ENCODE data around the gene ARMH1.

The ARMH1 gene

GRCh38 chr1:44642925-44643324 is 31.6 kb upstream of the ARMH1 start:
- ChIA-PET POLR2A (interaction anchor here (0.9 to 2.1 kb wide), 3 partner anchors 9 to 12 kb away, joined by 3 to 8 read pairs (median 3); no protein-coding TSS in a partner anchor), CTCF (interaction anchor here (1.0 to 13.8 kb wide), 6 partner anchors 7 to 40 kb away, joined by 3 to 204 read pairs (median 8); no protein-coding TSS in a partner anchor)
- no peak for DNase-seq (ENCODE audit: extremely low spot score)
- TF ChIP-seq, protein P1, sequence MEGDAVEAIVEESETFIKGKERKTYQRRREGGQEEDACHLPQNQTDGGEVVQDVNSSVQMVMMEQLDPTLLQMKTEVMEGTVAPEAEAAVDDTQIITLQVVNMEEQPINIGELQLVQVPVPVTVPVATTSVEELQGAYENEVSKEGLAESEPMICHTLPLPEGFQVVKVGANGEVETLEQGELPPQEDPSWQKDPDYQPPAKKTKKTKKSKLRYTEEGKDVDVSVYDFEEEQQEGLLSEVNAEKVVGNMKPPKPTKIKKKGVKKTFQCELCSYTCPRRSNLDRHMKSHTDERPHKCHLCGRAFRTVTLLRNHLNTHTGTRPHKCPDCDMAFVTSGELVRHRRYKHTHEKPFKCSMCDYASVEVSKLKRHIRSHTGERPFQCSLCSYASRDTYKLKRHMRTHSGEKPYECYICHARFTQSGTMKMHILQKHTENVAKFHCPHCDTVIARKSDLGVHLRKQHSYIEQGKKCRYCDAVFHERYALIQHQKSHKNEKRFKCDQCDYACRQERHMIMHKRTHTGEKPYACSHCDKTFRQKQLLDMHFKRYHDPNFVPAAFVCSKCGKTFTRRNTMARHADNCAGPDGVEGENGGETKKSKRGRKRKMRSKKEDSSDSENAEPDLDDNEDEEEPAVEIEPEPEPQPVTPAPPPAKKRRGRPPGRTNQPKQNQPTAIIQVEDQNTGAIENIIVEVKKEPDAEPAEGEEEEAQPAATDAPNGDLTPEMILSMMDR (IDR thresholded peaks at IDR 0.05; ENCODE audit: control extremely low read depth, extremely low read depth, low read depth, missing control alignments) = no peak

DNA sequence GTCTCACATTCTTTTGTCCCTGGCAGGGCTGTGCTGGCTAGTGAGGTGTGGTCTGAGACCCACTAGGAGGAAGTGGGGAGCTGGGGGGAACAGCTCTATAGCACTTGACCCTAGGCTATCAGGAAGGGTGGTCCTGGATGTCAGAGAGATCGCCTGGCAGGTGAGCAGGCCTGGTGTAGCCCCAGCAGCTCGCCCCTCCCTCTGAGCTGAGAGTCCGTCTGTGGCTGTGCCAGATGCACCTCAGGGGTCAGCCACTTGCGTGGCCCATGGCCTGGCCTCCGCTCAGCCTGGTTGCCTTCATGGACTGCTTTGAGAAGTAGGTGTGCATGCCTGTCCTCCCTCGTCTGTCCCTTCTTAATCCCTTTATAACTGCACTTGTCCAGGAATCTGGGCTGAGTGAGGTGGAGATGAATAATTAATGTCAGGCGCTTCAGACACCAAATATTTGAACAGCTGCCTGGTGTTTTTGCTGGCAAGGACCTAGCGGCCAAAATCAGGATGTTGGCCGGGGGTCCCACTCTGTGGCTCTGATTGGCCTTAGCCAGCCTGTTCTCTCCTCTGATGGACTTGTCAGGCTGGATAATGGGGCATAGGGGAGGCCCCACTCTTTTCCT is 30.7 kb upstream of the ARMH1 start:
- no peak for DNase-seq (ENCODE audit: extremely low spot score)
- ChIA-PET CTCF (interaction anchor here (1.0 to 13.8 kb wide), 2 partner anchors 6 to 15 kb away, joined by 3 to 204 read pairs; no protein-coding TSS in a partner anchor), POLR2A (interaction anchor here (0.9 kb wide), 1 partner anchor 13 kb away, joined by 3 read pairs; no protein-coding TSS in a partner anchor)
- TF ChIP-seq, protein P1 (IDR thresholded peaks at IDR 0.05; ENCODE audit: control extremely low read depth, extremely low read depth, low read depth, missing control alignments) = no peak

DNA sequence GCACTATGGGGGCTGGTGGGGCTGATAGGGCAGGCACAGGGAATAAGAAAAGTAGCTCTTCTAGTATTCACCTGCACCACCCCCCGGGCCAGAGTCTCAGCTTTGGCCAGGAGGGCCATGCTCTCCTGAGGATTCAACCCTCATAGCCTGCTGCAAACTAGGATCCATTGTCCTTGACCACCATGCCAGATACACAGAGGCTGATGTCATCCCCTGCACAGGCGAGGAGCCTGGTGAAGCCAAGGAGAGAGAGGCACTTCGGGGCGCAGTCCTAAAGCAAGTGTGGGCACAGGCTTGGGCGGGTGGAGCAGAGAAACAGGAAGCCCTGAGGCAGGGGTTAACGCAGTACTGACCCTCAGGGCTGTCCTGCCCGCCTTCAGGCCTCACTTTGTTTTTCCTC is 29.7 kb upstream of the ARMH1 start:
- ChIA-PET POLR2A (no interaction called here), CTCF (no interaction called here)
- TF ChIP-seq, protein P1 (IDR thresholded peaks at IDR 0.05; ENCODE audit: control extremely low read depth, extremely low read depth, low read depth, missing control alignments) = no peak

DNA sequence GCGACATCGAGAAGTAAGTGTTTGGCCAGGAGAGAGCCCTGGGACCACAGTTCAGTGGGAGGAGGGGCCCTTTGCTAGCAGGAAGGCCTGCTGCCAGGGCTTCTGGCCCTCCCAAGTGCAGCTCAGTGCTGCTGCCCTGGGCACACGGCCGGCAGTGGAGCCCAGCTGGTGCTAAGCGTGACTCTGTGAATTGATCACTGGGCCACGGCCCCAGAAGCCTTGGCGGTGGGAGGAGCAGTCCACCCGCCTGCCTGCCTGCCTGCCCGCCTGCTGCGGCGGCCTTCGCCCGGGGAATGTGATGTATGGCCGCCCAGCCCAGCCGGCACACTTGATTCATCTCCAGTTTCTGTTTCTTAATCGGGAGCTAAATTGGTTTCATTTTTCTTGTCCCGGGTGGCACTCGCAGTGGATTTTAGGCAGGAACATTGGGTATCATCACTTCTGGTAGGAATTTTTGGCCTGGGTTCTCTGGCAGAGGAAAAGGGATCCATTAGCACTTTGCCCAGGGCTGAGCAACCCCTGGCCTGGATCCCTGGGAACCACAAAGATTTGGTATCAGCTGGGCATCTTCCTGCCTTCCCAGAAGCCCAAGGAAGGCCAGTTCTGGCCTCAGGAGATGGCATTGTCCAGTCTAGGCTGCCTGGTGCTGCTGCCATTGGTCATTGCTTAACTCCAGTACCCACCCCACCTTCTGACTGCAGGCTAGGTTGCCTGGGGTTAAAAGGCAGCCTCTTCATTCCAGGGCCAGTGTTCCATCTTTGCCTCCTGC is 28.9 kb upstream of the ARMH1 start:
- TF ChIP-seq, protein P1 (IDR thresholded peaks at IDR 0.05; ENCODE audit: control extremely low read depth, extremely low read depth, low read depth, missing control alignments) = no peak
- no peak for DNase-seq (ENCODE audit: extremely low spot score)
- POLR2A ChIA-PET = no interaction called here
- CTCF ChIA-PET = interaction anchor here (1.4 to 8.6 kb wide), 3 partner anchors 8 to 35 kb away, joined by 3 to 204 read pairs (median 5); no protein-coding TSS in a partner anchor

More for the DNA sequence above, 29.7 kb upstream of the ARMH1 start:
- DNase-seq (ENCODE audit: extremely low spot score) = no peak

GRCh38 chr1:44646261-44647110 is 28.0 kb upstream of the ARMH1 start:
- DNase-seq (ENCODE audit: extremely low spot score) = no peak
- CTCF ChIA-PET = interaction anchor here (0.8 to 8.6 kb wide), 7 partner anchors 9 to 85 kb away, joined by 3 to 204 read pairs (median 3); no protein-coding TSS in a partner anchor
- TF ChIP-seq, protein P1 (IDR thresholded peaks at IDR 0.05; ENCODE audit: control extremely low read depth, extremely low read depth, low read depth, missing control alignments) = no peak
- POLR2A ChIA-PET = interaction anchor here (1.2 kb wide), 1 partner anchor 15 kb away, joined by 4 read pairs; no protein-coding TSS in a partner anchor

DNA sequence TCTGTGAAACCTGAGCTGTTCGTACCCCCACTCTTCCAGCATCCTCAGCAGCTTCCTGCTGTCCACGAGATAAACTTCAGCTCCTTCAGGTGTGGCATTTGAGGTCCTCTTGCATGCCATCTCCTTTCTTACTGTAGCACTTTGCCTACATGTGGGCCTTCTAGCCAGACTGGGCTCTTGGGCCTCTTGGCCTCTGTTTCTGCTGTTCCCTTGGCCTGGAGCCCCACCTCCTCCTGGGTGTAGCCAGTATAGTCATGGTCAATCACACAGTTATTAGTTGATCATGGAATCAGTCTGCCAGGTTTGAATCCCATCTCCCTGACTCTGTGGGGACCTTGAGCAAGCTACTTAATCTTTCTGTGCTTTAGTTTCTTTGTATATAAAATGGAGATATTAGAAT is 26.6 kb upstream of the ARMH1 start:
- ChIA-PET CTCF (interaction anchor here (1.0 to 8.6 kb wide), 3 partner anchors 11 to 86 kb away, joined by 3 to 204 read pairs (median 3); no protein-coding TSS in a partner anchor), POLR2A (no interaction called here)
- TF ChIP-seq, protein P1 (IDR thresholded peaks at IDR 0.05; ENCODE audit: control extremely low read depth, extremely low read depth, low read depth, missing control alignments) = no peak
- DNase-seq (ENCODE audit: extremely low spot score) = no peak
